ENCODE measurements around the gene PSMD2. TPM values are rescaled to one million over a fixed set of nuclear protein-coding genes. Genes with fewer than 3 reads are reported as not detected.

PSMD2 gene
- total and polyA plus RNA-seq, 2 donors (not counting 3 experiments of a cell fraction or from before 2014, with no cell fraction given): 414 to 435 TPM

DNA sequence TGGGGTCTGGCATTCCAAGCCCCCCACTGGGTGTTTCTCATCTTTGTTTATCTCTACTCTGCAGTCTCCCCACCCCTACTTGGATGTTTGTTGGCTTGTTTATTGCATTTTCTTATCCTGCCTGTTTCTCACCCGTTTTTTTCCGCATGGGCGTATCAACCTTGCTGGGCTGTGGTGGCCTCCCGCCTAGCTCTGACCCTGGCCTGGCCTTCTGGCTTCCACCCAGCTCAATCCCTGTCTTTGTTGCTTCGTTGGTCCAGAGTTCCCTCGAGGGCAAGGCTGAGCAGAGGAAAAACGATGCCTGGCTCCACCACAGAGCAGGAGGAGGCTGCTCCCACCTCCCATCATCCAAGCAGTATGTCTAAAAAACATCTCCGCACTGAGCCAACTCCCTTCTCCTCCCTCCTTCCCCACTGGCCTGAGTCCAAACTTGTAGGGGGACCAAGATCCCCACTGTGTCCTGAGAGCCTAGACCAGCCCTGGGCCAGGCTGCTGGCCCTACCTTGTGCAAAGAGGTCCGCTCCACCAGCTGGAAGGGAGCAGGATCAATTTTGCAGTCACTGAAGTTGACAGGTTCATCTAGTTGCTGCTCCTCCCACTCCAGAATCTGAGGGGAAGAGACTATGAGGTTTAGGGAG, 52.6 kb downstream of the PSMD2 start:
- Histone ChIP-seq H3K9me1 (replicated peaks; ENCODE audit: control insufficient read depth, extremely low read depth, insufficient read depth, low read length) (no peaks in the 10 kb centered on the region), H3K36me3 (ENCODE audit: control insufficient read depth in 2 of 2, extremely low read depth in 1 of 2, insufficient read depth in 2 of 2, low read length in 2 of 2) (peaks cover 0 to 5% of the 10 kb centered on the region in 2 experiments), H2AFZ (ENCODE audit: low read depth, low read length) (no peak overlapping the region), H3K4me2 (ENCODE audit: insufficient read depth, low read length) (no peak overlapping the region), H3K9me3 (replicated peaks; ENCODE audit: control insufficient read depth, insufficient read depth, low read length) (no peaks in the 10 kb centered on the region), H3K27me3 (ENCODE audit: control insufficient read depth in 2 of 2, insufficient read depth in 2 of 2, low read length in 2 of 2) (no peaks in the 10 kb centered on the region), H4K20me1 (replicated peaks; ENCODE audit: control insufficient read depth, extremely low read depth, insufficient read depth, low read length) (no peaks in the 10 kb centered on the region), H3K27ac (ENCODE audit: insufficient read depth, low read depth, low read length) (no peak overlapping the region), H3K4me3 (replicated peaks in 1 of 3; ENCODE audit: insufficient read depth in 1 of 3, low read depth in 1 of 3, low read length in 3 of 3) (no peak overlapping the region), H3K4me1 (ENCODE audit: control insufficient read depth, extremely low read depth, insufficient read depth, low read length) (no peaks in the 10 kb centered on the region), H3K79me2 (ENCODE audit: control insufficient read depth, insufficient read depth, low read length) (no peaks in the 10 kb centered on the region), H3K9ac (replicated peaks; ENCODE audit: extremely low read depth, insufficient read depth, low read length) (no peak overlapping the region)
- no TSS peak for BruUV-seq (replicated peaks)
- dilution Hi-C loops (cut with MboI; ENCODE audit: extremely low pct_ligation_motif_present, low sequenced_read_pairs): no loop called here
- FAIRE-seq (no peak), DNase-seq (ENCODE audit: low read depth, low spot score) (no peak)
- intact Hi-C loops (cut with micrococcal nuclease): no loop called here
- POLR2A ChIA-PET: no interaction called here
- CTCF ChIA-PET: no interaction called here
- TF ChIP-seq, protein P1, sequence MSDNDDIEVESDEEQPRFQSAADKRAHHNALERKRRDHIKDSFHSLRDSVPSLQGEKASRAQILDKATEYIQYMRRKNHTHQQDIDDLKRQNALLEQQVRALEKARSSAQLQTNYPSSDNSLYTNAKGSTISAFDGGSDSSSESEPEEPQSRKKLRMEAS (IDR thresholded peaks at IDR 0.05; ENCODE audit: insufficient read depth, insufficient read length): no peak
- no peak for TF ChIP-seq GATA2 (IDR thresholded peaks at IDR 0.05; ENCODE audit: insufficient read depth, insufficient read length, low read depth, low read length)

GRCh38 chr3:184352149-184352785, 53.2 kb downstream of the PSMD2 start:
- BruUV-seq (replicated peaks): no TSS peak
- Histone ChIP-seq H3K9me3 (replicated peaks; ENCODE audit: control insufficient read depth, insufficient read depth, low read length) (no peaks in the 10 kb centered on the region), H3K27me3 (ENCODE audit: control insufficient read depth in 2 of 2, insufficient read depth in 2 of 2, low read length in 2 of 2) (no peaks in the 10 kb centered on the region), H3K36me3 (ENCODE audit: control insufficient read depth in 2 of 2, extremely low read depth in 1 of 2, insufficient read depth in 2 of 2, low read length in 2 of 2) (peaks cover 0 to 3% of the 10 kb centered on the region in 2 experiments), H2AFZ (ENCODE audit: low read depth, low read length) (no peak overlapping the region), H3K4me3 (replicated peaks in 1 of 3; ENCODE audit: insufficient read depth in 1 of 3, low read depth in 1 of 3, low read length in 3 of 3) (no peak overlapping the region), H3K4me2 (ENCODE audit: insufficient read depth, low read length) (no peak overlapping the region), H3K79me2 (ENCODE audit: control insufficient read depth, insufficient read depth, low read length) (no peaks in the 10 kb centered on the region), H4K20me1 (replicated peaks; ENCODE audit: control insufficient read depth, extremely low read depth, insufficient read depth, low read length) (no peaks in the 10 kb centered on the region), H3K4me1 (ENCODE audit: control insufficient read depth, extremely low read depth, insufficient read depth, low read length) (no peaks in the 10 kb centered on the region), H3K9ac (replicated peaks; ENCODE audit: extremely low read depth, insufficient read depth, low read length) (no peak overlapping the region), H3K27ac (ENCODE audit: insufficient read depth, low read depth, low read length) (no peak overlapping the region), H3K9me1 (replicated peaks; ENCODE audit: control insufficient read depth, extremely low read depth, insufficient read depth, low read length) (no peaks in the 10 kb centered on the region)
- TF ChIP-seq POLR2AphosphoS5 (IDR thresholded peaks at IDR 0.05; ENCODE audit: insufficient read depth, low read depth, low read length) (no peak), MYC (IDR thresholded peaks at IDR 0.05; ENCODE audit: low read depth, low read length) (no peak), EZH2 (IDR thresholded peaks at IDR 0.05; ENCODE audit: borderline replicate concordance, low read depth, low read length, severe bottlenecking) (no peak)
- TF ChIP-seq, protein P2, sequence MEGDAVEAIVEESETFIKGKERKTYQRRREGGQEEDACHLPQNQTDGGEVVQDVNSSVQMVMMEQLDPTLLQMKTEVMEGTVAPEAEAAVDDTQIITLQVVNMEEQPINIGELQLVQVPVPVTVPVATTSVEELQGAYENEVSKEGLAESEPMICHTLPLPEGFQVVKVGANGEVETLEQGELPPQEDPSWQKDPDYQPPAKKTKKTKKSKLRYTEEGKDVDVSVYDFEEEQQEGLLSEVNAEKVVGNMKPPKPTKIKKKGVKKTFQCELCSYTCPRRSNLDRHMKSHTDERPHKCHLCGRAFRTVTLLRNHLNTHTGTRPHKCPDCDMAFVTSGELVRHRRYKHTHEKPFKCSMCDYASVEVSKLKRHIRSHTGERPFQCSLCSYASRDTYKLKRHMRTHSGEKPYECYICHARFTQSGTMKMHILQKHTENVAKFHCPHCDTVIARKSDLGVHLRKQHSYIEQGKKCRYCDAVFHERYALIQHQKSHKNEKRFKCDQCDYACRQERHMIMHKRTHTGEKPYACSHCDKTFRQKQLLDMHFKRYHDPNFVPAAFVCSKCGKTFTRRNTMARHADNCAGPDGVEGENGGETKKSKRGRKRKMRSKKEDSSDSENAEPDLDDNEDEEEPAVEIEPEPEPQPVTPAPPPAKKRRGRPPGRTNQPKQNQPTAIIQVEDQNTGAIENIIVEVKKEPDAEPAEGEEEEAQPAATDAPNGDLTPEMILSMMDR (IDR thresholded peaks at IDR 0.05; ENCODE audit: extremely low read depth in 1 of 2, insufficient read depth in 1 of 2, low read depth in 1 of 2, low read length in 2 of 2): no peak
- FAIRE-seq (no peak), DNase-seq (ENCODE audit: low read depth, low spot score) (no peak)
- intact Hi-C loops (cut with micrococcal nuclease): no loop called here
- POLR2A ChIA-PET: interaction anchor here (0.5 to 0.6 kb wide), 2 partner anchors 214 to 233 kb away, joined by 4 to 6 read pairs; no protein-coding TSS in a partner anchor
- CTCF ChIA-PET: interaction anchor here (1.6 to 2.1 kb wide), 5 partner anchors 7 to 162 kb away, joined by 5 to 9 read pairs (median 6); no protein-coding TSS in a partner anchor
- dilution Hi-C loops (cut with MboI; ENCODE audit: extremely low pct_ligation_motif_present, low sequenced_read_pairs): no loop called here

All from endothelial cell of umbilical vein (primary cell).